Ovary (tissue), 3 donors: ENCODE data around the gene DENND5B.

Experiments used
- CTCF ChIP-seq, 3 donors: fragments of 450-650 bp in 2 of 3; fragments of 200-600 bp in 1 of 3; IDR thresholded peaks; one replicate each; pipeline versions ENCODE4 v1.5.1 to v1.8.0; 2016 to 2022; ENCODE audit warnings: antibody characterized with exemption in 3 of 3, mild to moderate bottlenecking in 1 of 3
- EP300 ChIP-seq: sonication (generic); formaldehyde crosslinking; IDR thresholded peaks from one replicate; pipeline ENCODE4 v1.6.1; 2017; ENCODE audit warnings: antibody characterized with exemption
- donor health status: DM: no; HTN: no; CAD: no.

DNA sequence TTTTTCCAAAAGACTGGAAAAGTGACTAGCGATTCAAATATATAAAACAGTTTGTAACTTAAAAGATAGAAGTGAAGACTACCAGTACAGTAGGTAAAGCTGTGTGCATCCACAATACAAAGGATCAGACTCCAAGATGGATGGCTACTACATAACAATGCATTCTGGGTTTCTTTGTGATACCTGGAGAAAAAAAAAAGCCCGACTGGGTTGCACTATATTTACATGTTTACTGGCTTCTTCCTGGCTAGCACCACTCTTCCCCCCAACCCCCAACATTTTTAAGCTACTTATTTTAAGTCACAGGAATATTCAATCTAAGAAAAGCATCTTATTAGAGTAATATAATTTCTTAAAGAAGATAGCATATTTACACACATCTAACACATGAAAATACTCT is 203.9 kb downstream of the DENND5B start:
- TF ChIP-seq CTCF (IDR thresholded peaks at IDR 0.05) (no peak), EP300 (no peak)
